Panc1 (cell line): ENCODE results near the gene CPPED1.

ENCODE experiments used
- CTCF ChIP-seq: fragments of 450-650 bp; IDR thresholded peaks from 2 replicates; pipeline ENCODE4 v1.5.1; 2017; ENCODE audit warnings: mild to moderate bottlenecking
- POLR2AphosphoS5 ChIP-seq: IDR thresholded peaks from 2 replicates; pipeline ENCODE4 v1.6.1; 2012; ENCODE audit warnings: mild to moderate bottlenecking, low read depth, low read length, moderate library complexity
- REST ChIP-seq, 2 experiments: IDR thresholded peaks; 2 replicates each; pipeline ENCODE4 v1.6.1; 2011 to 2012; ENCODE audit warnings: low read depth in 2 of 2, control low read depth in 1 of 2, low read length in 1 of 2, mild to moderate bottlenecking in 1 of 2, moderate library complexity in 1 of 2; ENCODE audit not compliant: insufficient read depth in 1 of 2
- TCF7L2 ChIP-seq: IDR thresholded peaks from 2 replicates; pipeline ENCODE4 v1.6.1; 2011; ENCODE audit warnings: mild to moderate bottlenecking, low read depth, low read length, inconsistent platforms

GRCh38 chr16:12758031-12758669, 45.5 kb downstream of the CPPED1 start:
- TF ChIP-seq CTCF, result no peak
- no peak for TF ChIP-seq TCF7L2
- TF ChIP-seq POLR2AphosphoS5, result no peak
- no peak for TF ChIP-seq REST (IDR thresholded peaks at IDR 0.05; ENCODE audit: insufficient read depth in 1 of 2, low read depth in 2 of 2, low read length in 1 of 2)
